Neutrophil (primary cell): ENCODE data around the gene AASDH.

ENCODE experiments used
- H3K27ac ChIP-seq: fragments of 200-600 bp; sonication (generic); 2 replicates; pipeline ENCODE4 v1.5.1; 2016; ENCODE audit warnings: mild to moderate bottlenecking, moderate library complexity
- H3K27me3 ChIP-seq: fragments of 200-600 bp; sonication (generic); 2 replicates; pipeline ENCODE4 v1.6.0; 2016; ENCODE audit warnings: mild to moderate bottlenecking
- H3K36me3 ChIP-seq: fragments of 200-600 bp; sonication (generic); 2 replicates; pipeline ENCODE4 v1.5.1; 2017
- H3K4me1 ChIP-seq, 2 experiments: fragments of 200-600 bp in 1 of 2; sonication (generic) in 1 of 2; 1 replicate in 1 of 2; 2 replicates in 1 of 2; pipeline versions ENCODE4 v1.5.1 to v1.6.1; 2013 to 2016; ENCODE audit warnings: low read depth in 1 of 2, low read length in 1 of 2, mild to moderate bottlenecking in 1 of 2, moderate library complexity in 1 of 2; ENCODE audit not compliant: control insufficient read depth in 1 of 2, insufficient read depth in 1 of 2
- H3K4me3 ChIP-seq, 2 experiments: fragments of 200-600 bp in 1 of 2; sonication (generic) in 1 of 2; 1 replicate in 1 of 2; 2 replicates in 1 of 2; pipeline ENCODE4 v1.5.1; 2013 to 2016; ENCODE audit warnings: low read depth in 1 of 2, low read length in 1 of 2, mild to moderate bottlenecking in 1 of 2, moderate library complexity in 1 of 2
- H3K9me3 ChIP-seq: fragments of 200-600 bp; sonication (generic); 2 replicates; pipeline ENCODE4 v1.5.1; 2016
- TF ChIP-seq, protein P1 (sequence below): fragments of 200-600 bp; sonication (generic); IDR thresholded peaks from 2 replicates; pipeline ENCODE4 v1.5.1; 2016; ENCODE audit warnings: antibody characterized with exemption

The AASDH gene

DNA sequence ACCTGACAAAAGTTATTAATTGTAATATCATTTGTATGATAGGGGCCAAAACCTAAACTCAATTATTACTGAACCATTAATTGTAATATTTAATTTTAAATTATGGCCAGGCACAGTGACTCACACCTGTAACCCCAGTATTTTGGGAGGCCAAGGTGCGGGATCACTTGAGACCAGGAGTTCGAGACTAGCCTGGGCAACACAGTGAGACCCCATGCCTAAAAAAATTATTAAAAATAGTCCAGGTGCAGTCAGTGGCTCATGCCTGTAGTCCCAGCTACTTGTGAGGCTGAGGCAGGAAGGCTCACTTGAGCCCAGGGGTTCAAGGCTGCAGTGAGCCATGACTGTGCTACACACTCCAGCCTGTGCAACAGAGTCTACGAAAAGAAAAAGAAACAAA is 30.1 kb upstream of the AASDH start:
- TF ChIP-seq, protein P1, sequence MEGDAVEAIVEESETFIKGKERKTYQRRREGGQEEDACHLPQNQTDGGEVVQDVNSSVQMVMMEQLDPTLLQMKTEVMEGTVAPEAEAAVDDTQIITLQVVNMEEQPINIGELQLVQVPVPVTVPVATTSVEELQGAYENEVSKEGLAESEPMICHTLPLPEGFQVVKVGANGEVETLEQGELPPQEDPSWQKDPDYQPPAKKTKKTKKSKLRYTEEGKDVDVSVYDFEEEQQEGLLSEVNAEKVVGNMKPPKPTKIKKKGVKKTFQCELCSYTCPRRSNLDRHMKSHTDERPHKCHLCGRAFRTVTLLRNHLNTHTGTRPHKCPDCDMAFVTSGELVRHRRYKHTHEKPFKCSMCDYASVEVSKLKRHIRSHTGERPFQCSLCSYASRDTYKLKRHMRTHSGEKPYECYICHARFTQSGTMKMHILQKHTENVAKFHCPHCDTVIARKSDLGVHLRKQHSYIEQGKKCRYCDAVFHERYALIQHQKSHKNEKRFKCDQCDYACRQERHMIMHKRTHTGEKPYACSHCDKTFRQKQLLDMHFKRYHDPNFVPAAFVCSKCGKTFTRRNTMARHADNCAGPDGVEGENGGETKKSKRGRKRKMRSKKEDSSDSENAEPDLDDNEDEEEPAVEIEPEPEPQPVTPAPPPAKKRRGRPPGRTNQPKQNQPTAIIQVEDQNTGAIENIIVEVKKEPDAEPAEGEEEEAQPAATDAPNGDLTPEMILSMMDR = no peak
- no peaks in the 10 kb centered on the region for H3K9me3 ChIP-seq
- H3K36me3 ChIP-seq = no peaks in the 10 kb centered on the region
- H3K27me3 ChIP-seq = no peaks in the 10 kb centered on the region
- H3K27ac ChIP-seq = no peak overlapping the region
- H3K4me1 ChIP-seq = no peaks in the 10 kb centered on the region
- no peak overlapping the region for H3K4me3 ChIP-seq

DNA sequence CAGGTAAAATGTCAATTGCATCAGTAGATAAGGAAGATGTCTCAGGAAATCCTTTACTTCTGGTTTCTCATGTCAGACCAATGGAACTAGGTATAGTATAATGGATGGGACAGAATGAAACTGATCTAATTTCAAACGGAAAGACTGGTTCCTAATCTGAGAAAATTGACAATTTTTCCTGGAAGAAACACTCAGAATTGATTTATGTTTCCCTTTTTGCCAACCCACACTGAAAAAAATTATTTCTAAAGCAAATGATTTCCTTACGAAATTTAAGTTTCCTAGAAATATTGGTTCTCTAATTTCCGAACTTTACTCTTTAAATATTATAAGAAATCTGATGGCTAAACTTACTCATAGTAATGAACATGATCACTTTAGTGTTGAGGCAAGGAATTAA is 29.1 kb upstream of the AASDH start:
- H3K4me1 ChIP-seq = no peaks in the 10 kb centered on the region
- TF ChIP-seq, protein P1 = no peak
- no peaks in the 10 kb centered on the region for H3K9me3 ChIP-seq
- H3K27me3 ChIP-seq = no peaks in the 10 kb centered on the region
- H3K4me3 ChIP-seq = no peak overlapping the region
- no peaks in the 10 kb centered on the region for H3K36me3 ChIP-seq
- no peak overlapping the region for H3K27ac ChIP-seq

DNA sequence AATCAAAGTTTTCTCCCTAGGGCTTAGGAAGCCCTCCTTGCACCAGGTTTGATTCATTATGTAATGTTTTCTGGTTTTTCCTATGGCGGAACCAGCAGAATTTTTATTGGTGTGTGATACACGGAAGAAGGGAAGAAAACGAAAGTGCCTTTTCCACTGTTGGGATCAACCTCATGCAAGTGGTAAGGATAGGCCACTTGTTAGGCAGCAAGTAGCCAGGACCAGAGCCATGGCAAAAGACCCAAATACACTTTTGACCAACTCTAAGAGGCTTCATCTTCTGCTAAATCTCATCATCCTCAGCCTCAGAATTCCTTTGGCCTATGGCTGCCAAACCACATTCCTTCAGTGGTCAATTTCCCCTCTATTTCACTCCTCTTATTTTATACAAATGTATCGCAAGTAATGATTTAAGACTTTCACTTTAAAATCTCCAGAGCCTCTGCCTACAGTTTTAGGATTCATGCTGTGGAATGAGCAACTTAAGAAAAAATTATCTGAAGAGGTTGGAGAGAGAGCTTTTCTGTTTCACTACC is 26.9 kb upstream of the AASDH start:
- TF ChIP-seq, protein P1 = no peak
- no peaks in the 10 kb centered on the region for H3K36me3 ChIP-seq
- H3K9me3 ChIP-seq = no peaks in the 10 kb centered on the region
- no peak overlapping the region for H3K27ac ChIP-seq
- no peaks in the 10 kb centered on the region for H3K4me1 ChIP-seq
- no peaks in the 10 kb centered on the region for H3K27me3 ChIP-seq
- H3K4me3 ChIP-seq = no peak overlapping the region

DNA sequence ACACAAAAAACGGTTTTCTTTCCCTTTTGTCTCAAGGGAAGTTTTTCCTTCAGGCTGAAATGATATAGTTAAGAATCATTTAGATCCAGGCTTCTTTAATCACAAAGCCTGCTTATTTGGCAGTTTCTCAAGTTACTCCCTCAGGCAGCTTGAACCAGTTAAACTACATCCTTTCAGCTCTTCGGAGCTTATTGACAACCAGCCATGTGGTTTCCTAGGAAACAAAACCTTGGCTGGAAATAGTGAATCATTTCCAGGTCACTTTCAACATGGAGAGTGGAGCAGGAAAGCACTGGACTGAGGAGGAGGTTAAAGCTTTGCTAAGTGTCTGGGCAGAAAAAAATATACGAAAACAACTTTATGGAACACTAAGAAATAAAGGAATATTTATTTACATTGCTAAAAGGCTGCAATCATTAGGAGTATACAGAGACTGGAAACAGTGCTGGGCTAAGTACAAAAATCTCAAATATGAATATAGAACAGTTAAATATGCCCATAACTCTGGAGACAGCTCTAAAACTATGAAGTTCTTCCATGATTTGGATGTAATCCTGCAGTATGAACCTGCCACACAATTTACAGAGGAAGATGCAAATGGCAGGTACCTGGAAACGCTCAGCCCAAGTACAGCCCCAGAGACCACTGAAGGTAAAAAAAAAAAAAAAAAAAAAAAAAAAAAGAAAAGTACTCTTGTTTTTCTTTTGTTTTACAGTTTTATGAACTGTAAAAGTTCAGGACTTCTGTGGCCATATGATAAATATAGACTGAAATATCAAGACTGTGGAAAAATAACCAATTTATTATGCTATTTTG is 23.2 kb upstream of the AASDH start:
- H3K4me1 ChIP-seq = no peaks in the 10 kb centered on the region
- H3K9me3 ChIP-seq = no peaks in the 10 kb centered on the region
- H3K4me3 ChIP-seq = no peak overlapping the region
- no peak overlapping the region for H3K27ac ChIP-seq
- no peaks in the 10 kb centered on the region for H3K27me3 ChIP-seq
- no peaks in the 10 kb centered on the region for H3K36me3 ChIP-seq
- TF ChIP-seq, protein P1 = no peak

DNA sequence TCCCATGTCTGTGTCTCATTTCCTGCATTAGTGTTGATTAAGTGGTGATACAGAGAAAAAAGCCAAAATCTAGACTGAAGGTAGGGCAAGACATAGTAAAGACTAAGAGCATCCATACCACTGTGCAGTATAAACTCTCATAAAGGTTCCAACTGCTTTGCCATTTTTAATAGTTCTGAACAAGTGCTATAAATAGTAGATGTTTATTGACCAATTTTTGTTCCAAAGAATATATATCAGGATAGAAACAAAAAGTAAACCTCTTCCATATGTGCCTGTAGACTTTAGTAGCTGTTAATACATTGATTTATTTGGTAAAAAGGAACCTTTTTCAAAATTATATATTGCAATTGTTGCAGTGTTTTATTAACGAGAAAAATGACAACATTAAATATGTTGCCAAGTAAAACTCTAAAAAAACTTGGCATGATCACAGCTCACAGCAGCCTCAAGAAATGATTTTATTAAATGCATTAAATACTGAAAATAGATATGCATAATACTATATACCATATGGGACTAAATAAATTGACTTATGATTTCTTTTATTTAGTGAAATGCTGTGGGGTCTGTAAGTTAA is 22.3 kb upstream of the AASDH start:
- no peaks in the 10 kb centered on the region for H3K9me3 ChIP-seq
- H3K27ac ChIP-seq = no peak overlapping the region
- no peak overlapping the region for H3K4me3 ChIP-seq
- TF ChIP-seq, protein P1 = no peak
- no peaks in the 10 kb centered on the region for H3K27me3 ChIP-seq
- H3K4me1 ChIP-seq = no peaks in the 10 kb centered on the region
- no peaks in the 10 kb centered on the region for H3K36me3 ChIP-seq
